IMR-90 (cell line): Measurements from ENCODE around the gene ARHGAP28. TPM values are rescaled to one million over a fixed set of nuclear protein-coding genes. Genes with fewer than 3 reads are reported as not detected.

ENCODE experiments used
- ATAC-seq: fragments of 200-7000 bp; cut with Tn5 transposase; 2 replicates; pipeline ENCODE4 v1.9.1; 2020; ENCODE audit warnings: low read depth, mild to moderate bottlenecking, moderate library complexity
- BruUV-seq: library from RNA; stranded (reverse); fragments of 400-500 nt; replicated peaks from 2 replicates; lab custom pipeline; 2021; lab: Mats Ljungman, UMichigan
- CTCF ChIA-PET: fragments of 300-600 bp; formaldehyde crosslinking; extraction: SDS; loops from one replicate; lab custom pipeline; 2021; ENCODE audit warnings: antibody characterized with exemption; lab: Yijun Ruan, JAX
- POLR2A ChIA-PET: fragments of 300-600 bp; sonication (Branson Sonifier 250); formaldehyde crosslinking; loops from one replicate; lab custom pipeline; 2022; ENCODE audit warnings: antibody characterized with exemption; ENCODE audit not compliant: unreplicated experiment; lab: Charles Lee
- DNase-seq: peaks from one replicate; pipeline ENCODE4 v3.0.0; 2013
- H2AFZ ChIP-seq: replicated peaks from 2 replicates; pipeline ENCODE3; 2013; ENCODE audit warnings: low read length, mild to moderate bottlenecking; ENCODE audit not compliant: poor library complexity
- H2AK5ac ChIP-seq: 2 replicates; pipeline ENCODE4 v1.6.1; 2013; ENCODE audit warnings: low read depth, low read length, inconsistent platforms
- H2AK9ac ChIP-seq: replicated peaks from 2 replicates; pipeline ENCODE3; 2013; ENCODE audit warnings: mild to moderate bottlenecking, low read depth, low read length, moderate library complexity; ENCODE audit not compliant: poor library complexity
- H2BK120ac ChIP-seq: 2 replicates; pipeline ENCODE4 v1.6.1; 2013; ENCODE audit warnings: low read depth, low read length, inconsistent platforms
- H2BK15ac ChIP-seq: 3 replicates; pipeline ENCODE4 v1.6.1; 2013; ENCODE audit warnings: low read depth, low read length, inconsistent platforms
- H2BK20ac ChIP-seq: 2 replicates; pipeline ENCODE4 v1.6.1; 2013; ENCODE audit warnings: low read depth, mild to moderate bottlenecking, inconsistent platforms, low read length, moderate library complexity
- H2BK5ac ChIP-seq: 2 replicates; pipeline ENCODE4 v1.6.1; 2013; ENCODE audit warnings: mild to moderate bottlenecking, low read depth, low read length, inconsistent platforms; ENCODE audit not compliant: poor library complexity, severe bottlenecking
- H3K14ac ChIP-seq: replicated peaks from 2 replicates; pipeline ENCODE4 v1.6.1; 2013; ENCODE audit warnings: low read depth, low read length, inconsistent platforms
- H3K18ac ChIP-seq: 2 replicates; pipeline ENCODE4 v1.6.1; 2013; ENCODE audit warnings: low read depth, low read length, control low read depth
- H3K23ac ChIP-seq: 2 replicates; pipeline ENCODE4 v1.6.1; 2013; ENCODE audit warnings: low read depth, low read length, inconsistent platforms
- H3K27ac ChIP-seq: 2 replicates; pipeline ENCODE4 v1.5.1; 2013; ENCODE audit warnings: mild to moderate bottlenecking, control low read depth, low read length; ENCODE audit not compliant: insufficient read depth
- H3K27me3 ChIP-seq: 2 replicates; pipeline ENCODE4 v1.6.1; 2013; ENCODE audit warnings: low read length; ENCODE audit not compliant: control insufficient read depth, insufficient read depth
- H3K36me3 ChIP-seq: 2 replicates; pipeline ENCODE4 v1.6.1; 2013; ENCODE audit warnings: low read length, mixed read lengths; ENCODE audit not compliant: control insufficient read depth, insufficient read depth
- H3K4ac ChIP-seq: 2 replicates; pipeline ENCODE4 v1.6.1; 2013; ENCODE audit warnings: low read depth, low read length, inconsistent platforms
- H3K4me1 ChIP-seq: 2 replicates; pipeline ENCODE4 v1.6.1; 2013; ENCODE audit warnings: low read length, mixed read lengths; ENCODE audit not compliant: control insufficient read depth, insufficient read depth
- H3K4me2 ChIP-seq: 2 replicates; pipeline ENCODE4 v1.6.1; 2013; ENCODE audit warnings: low read depth, mild to moderate bottlenecking, control low read depth, low read length, moderate library complexity
- H3K4me3 ChIP-seq: 2 replicates; pipeline ENCODE4 v1.5.1; 2013; ENCODE audit warnings: low read depth, mild to moderate bottlenecking, control low read depth, low read length, moderate library complexity; ENCODE audit not compliant: insufficient read depth
- H3K56ac ChIP-seq: 2 replicates; pipeline ENCODE4 v1.6.1; 2013; ENCODE audit warnings: low read length, inconsistent platforms; ENCODE audit not compliant: insufficient read depth; ENCODE audit errors: extremely low read depth
- H3K79me1 ChIP-seq, 2 experiments: 2 replicates each; pipeline ENCODE4 v1.6.1; 2013; ENCODE audit warnings: low read length in 2 of 2, inconsistent platforms in 1 of 2, low read depth in 1 of 2
- H3K9ac ChIP-seq: 2 replicates; pipeline ENCODE4 v1.6.1; 2013; ENCODE audit warnings: low read depth, low read length, control low read depth
- H3K9me1 ChIP-seq: 2 replicates; pipeline ENCODE4 v1.6.1; 2013; ENCODE audit warnings: low read length, inconsistent platforms; ENCODE audit not compliant: insufficient read depth
- H3K9me3 ChIP-seq: 2 replicates; pipeline ENCODE4 v1.6.1; 2013; ENCODE audit warnings: low read length; ENCODE audit not compliant: control insufficient read depth, insufficient read depth
- H4K20me1 ChIP-seq: 2 replicates; pipeline ENCODE4 v1.6.1; 2013; ENCODE audit warnings: low read length, inconsistent platforms; ENCODE audit not compliant: insufficient read depth
- H4K5ac ChIP-seq: 2 replicates; pipeline ENCODE4 v1.6.1; 2013; ENCODE audit warnings: mild to moderate bottlenecking, low read depth, low read length, control low read depth
- H4K8ac ChIP-seq, 2 experiments: 2 replicates each; pipeline ENCODE4 v1.6.1; 2013; ENCODE audit warnings: low read depth in 2 of 2, low read length in 2 of 2, control low read depth in 1 of 2, inconsistent platforms in 1 of 2
- H4K91ac ChIP-seq: 2 replicates; pipeline ENCODE4 v1.6.1; 2013; ENCODE audit warnings: low read depth, low read length, inconsistent platforms; ENCODE audit not compliant: insufficient read depth
- BHLHE40 ChIP-seq: fragments of 150-350 bp; IDR thresholded peaks from 2 replicates; pipeline ENCODE4 v1.6.1; 2016; ENCODE audit warnings: mild to moderate bottlenecking, low read depth, low read length
- RAD21 ChIP-seq: IDR thresholded peaks from 2 replicates; pipeline ENCODE4 v1.6.1; 2012; ENCODE audit warnings: low read length, improper control_type of control experiment
- SMC3 ChIP-seq: fragments of 150-350 bp; IDR thresholded peaks from 2 replicates; pipeline ENCODE4 v1.6.1; 2016; ENCODE audit warnings: low read depth, mild to moderate bottlenecking, antibody characterized with exemption, low read length, moderate library complexity
- WGBS, 2 experiments: methylation state at CpG; one replicate each; pipeline versions ENCODE4 v1.1.5 to v1.1.7; 2013; ENCODE audit warnings: missing lambda C conversion rate in 2 of 2; ENCODE audit not compliant: insufficient read length in 1 of 2; ENCODE audit errors: extremely low coverage in 2 of 2; 5-methylcytosine and 5-hydroxymethylcytosine counted together
- dilution Hi-C: fragments of 300-500 bp; cut with HindIII; formaldehyde crosslinking; loops from one replicate; pipeline ENCODE4 v1.14.3; 2018; ENCODE audit warnings: low sequenced_read_pairs; ENCODE audit not compliant: unreplicated experiment
- in situ Hi-C: fragments of 300-500 bp; cut with MboI; formaldehyde crosslinking; loops from 3 replicates; pipeline ENCODE4 v1.14.3; 2019; ENCODE audit warnings: low sequenced_read_pairs, inconsistent platforms, mixed read lengths
- intact Hi-C: fragments of 100-400 bp; cut with micrococcal nuclease; formaldehyde crosslinking; loops from 2 replicates; pipeline ENCODE4 v1.10.0; 2022
- polyA plus RNA-seq, 3 experiments: library from polyadenylated mRNA; depleted of rRNA; stranded (reverse); fragments of >200 nt; gene quantifications; 2 replicates each; pipeline ENCODE4 v1.2.3, GENCODE V29; 2012; ENCODE audit warnings: low replicate concordance in 1 of 3
- total RNA-seq: library from RNA; depleted of rRNA; stranded (reverse); fragments of >200 nt; gene quantifications from 2 replicates; pipeline ENCODE4 v1.2.3, GENCODE V29; 2012
- TF ChIP-seq, protein P1 (sequence below): conservative IDR thresholded peaks from 2 replicates; pipeline ENCODE4 v1.5.1; 2012; ENCODE audit warnings: mild to moderate bottlenecking, low read depth, low read length, improper control_type of control experiment

Gene ARHGAP28
- total and polyA plus RNA-seq, 2 of the 4 experiments (the other 2 are of a cell fraction) = 1.8 to 3.8 TPM

DNA sequence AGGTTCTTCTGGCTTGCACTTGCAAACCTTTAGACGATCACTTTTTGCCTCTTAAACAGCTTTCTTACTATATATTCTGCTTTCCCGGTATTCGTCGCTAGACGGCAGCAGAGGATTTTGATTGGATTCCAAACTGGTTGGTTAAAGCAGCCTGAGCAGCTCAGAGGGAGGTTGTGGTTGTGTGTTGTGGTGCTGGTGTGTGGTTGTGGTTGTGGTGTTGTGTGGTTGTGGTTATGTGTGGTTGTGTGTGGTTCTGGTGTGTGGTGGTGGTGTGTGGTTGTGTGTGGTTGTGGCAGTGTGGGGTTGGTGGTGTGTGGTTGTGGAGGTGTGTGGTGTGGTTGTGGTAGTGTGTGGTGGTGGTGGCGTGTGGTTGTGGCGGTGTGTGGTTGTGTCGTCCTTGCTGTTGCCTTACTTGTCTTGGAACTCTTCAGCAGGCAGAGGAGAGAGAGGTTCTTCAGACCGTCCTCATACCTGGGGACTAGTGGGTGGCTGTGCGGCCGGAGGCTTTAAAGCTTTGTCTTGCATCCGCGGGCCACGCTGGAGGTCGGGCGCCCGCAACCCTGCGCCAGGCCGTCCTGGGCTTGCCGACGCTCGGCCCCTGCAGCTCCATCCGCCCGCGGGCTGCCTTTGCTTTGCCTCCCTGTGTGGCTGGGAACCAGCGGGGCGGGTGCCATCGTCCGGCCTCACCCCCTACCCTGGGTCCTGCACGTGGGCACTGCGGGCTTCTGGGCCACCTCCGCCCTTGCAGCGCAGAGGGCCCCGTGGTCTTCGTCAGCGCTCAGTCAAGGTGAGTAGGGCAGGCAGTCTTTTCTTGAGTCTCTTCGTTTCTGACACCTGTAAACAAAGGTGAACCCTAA, 190.8 kb downstream of the ARHGAP28 start:
- Histone ChIP-seq H4K20me1 (no peaks in the 10 kb centered on the region), H3K9ac (no peak overlapping the region), H3K4me2 (no peak overlapping the region), H3K36me3 (peaks cover 3% of the 10 kb centered on the region; the same call in 1 of the 2 replicates), H3K4me3 (no peak overlapping the region), H3K56ac (no peak overlapping the region), H4K5ac (no peak overlapping the region), H3K18ac (no peak overlapping the region), H2AK5ac (0 out of 2 replicates have a peak overlapping the region, but pooled peaks have one; percentile 43), H4K91ac (no peak overlapping the region), H2AFZ (no peak overlapping the region), H2BK120ac (no peak overlapping the region), H2BK15ac (no peak overlapping the region), H2BK5ac (no peak overlapping the region), H3K14ac (no peak overlapping the region), H3K9me3 (no peaks in the 10 kb centered on the region), H2BK20ac (no peak overlapping the region), H2AK9ac (peak overlapping the region; percentile 22), H3K27ac (no peak overlapping the region), H3K79me1 (no peaks in the 10 kb centered on the region), H3K4me1 (no peaks in the 10 kb centered on the region), H4K8ac (no peak overlapping the region), H3K27me3 (no peaks in the 10 kb centered on the region; the same call in 1 of the 2 replicates), H3K4ac (no peak overlapping the region), H3K9me1 (no peaks in the 10 kb centered on the region), H3K23ac (no peak overlapping the region)
- BruUV-seq = no TSS peak
- TF ChIP-seq BHLHE40 (no peak), SMC3 (peak; percentile 71), RAD21 (peak; percentile 76)
- TF ChIP-seq, protein P1, sequence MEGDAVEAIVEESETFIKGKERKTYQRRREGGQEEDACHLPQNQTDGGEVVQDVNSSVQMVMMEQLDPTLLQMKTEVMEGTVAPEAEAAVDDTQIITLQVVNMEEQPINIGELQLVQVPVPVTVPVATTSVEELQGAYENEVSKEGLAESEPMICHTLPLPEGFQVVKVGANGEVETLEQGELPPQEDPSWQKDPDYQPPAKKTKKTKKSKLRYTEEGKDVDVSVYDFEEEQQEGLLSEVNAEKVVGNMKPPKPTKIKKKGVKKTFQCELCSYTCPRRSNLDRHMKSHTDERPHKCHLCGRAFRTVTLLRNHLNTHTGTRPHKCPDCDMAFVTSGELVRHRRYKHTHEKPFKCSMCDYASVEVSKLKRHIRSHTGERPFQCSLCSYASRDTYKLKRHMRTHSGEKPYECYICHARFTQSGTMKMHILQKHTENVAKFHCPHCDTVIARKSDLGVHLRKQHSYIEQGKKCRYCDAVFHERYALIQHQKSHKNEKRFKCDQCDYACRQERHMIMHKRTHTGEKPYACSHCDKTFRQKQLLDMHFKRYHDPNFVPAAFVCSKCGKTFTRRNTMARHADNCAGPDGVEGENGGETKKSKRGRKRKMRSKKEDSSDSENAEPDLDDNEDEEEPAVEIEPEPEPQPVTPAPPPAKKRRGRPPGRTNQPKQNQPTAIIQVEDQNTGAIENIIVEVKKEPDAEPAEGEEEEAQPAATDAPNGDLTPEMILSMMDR = peak; percentile 82
- ChIA-PET CTCF (interaction anchor here (0.5 to 1.0 kb wide), 3 partner anchors 40 to 1147 kb away, joined by 3 to 4 read pairs (median 4); no protein-coding TSS in a partner anchor), POLR2A (no interaction called here)
- in situ Hi-C loops (loop anchor here (5.0 kb wide), 1 partner anchor 257 kb away; no protein-coding TSS in a partner anchor), intact Hi-C loops (loop anchor here (1.0 kb wide), 2 partner anchors 80 to 257 kb away; no protein-coding TSS in a partner anchor), dilution Hi-C loops (no loop called here)
- WGBS, 2 experiments = 80% methylated on average over 15 of the region's 37 CpGs; no CpG with 5 or more reads in 1 of the 2 experiments
- peak; percentile 68 for DNase-seq
- ATAC-seq = peak; percentile 85
